Calu3 (cell line): ENCODE data around the gene ILF2. TPM values are rescaled to one million over a fixed set of nuclear protein-coding genes. Genes with fewer than 3 reads are reported as not detected.
"Not testable (repeated sequence)": the region's sequence is repeated elsewhere in the genome, so short reads cannot be mapped to it uniquely, and the experiment has no call there.

Experiments
- BruUV-seq: library from RNA; stranded (reverse); fragments of 400-500 nt; replicated peaks from 2 replicates; lab custom pipeline; 2021; lab: Mats Ljungman, UMichigan
- CTCF ChIA-PET: fragments of 300-600 bp; sonication (Branson Sonifier 250); formaldehyde crosslinking; loops from one replicate; lab custom pipeline; 2022; ENCODE audit warnings: antibody characterized with exemption; lab: Charles Lee
- DNase-seq: peaks from one replicate; pipeline ENCODE4 v3.0.0; 2022
- H3K27ac Mint-ChIP-seq: one replicate; pipeline ENCODE4 v1.8.0; 2022; ENCODE audit warnings: mixed read lengths; ENCODE audit not compliant: unreplicated experiment
- H3K27me3 Mint-ChIP-seq: one replicate; pipeline ENCODE4 v1.8.0; 2022; ENCODE audit warnings: mixed read lengths; ENCODE audit not compliant: unreplicated experiment
- H3K36me3 Mint-ChIP-seq: one replicate; pipeline ENCODE4 v1.8.0; 2022; ENCODE audit warnings: mild to moderate bottlenecking, moderate library complexity, mixed read lengths; ENCODE audit not compliant: insufficient read depth, unreplicated experiment
- H3K4me1 Mint-ChIP-seq: one replicate; pipeline ENCODE4 v1.8.0; 2022; ENCODE audit warnings: mild to moderate bottlenecking, low read depth, mixed read lengths; ENCODE audit not compliant: unreplicated experiment
- H3K4me3 Mint-ChIP-seq: one replicate; pipeline ENCODE4 v1.8.0; 2022; ENCODE audit warnings: mild to moderate bottlenecking, low read depth, moderate library complexity, mixed read lengths; ENCODE audit not compliant: unreplicated experiment
- H3K9me3 Mint-ChIP-seq: one replicate; pipeline ENCODE4 v1.8.0; 2022; ENCODE audit warnings: low read depth, mixed read lengths; ENCODE audit not compliant: unreplicated experiment
- CTCF ChIP-seq: fragments of 200-600 bp; IDR thresholded peaks from one replicate; pipeline ENCODE4 v1.8.0; 2022; ENCODE audit warnings: antibody characterized with exemption; ENCODE audit not compliant: unreplicated experiment
- intact Hi-C: fragments of 100-400 bp; cut with micrococcal nuclease; formaldehyde crosslinking; loops from one replicate; pipeline ENCODE4 v1.10.0; 2022; ENCODE audit not compliant: unreplicated experiment
- total RNA-seq: library from RNA; stranded (reverse); gene quantifications from 2 replicates; pipeline ENCODE4 v1.2.3, GENCODE V29; 2022

Gene ILF2
- total RNA-seq, 1 experiment from 2014 or later = 292 TPM

- peak; percentile 37 for DNase-seq
- CTCF ChIA-PET = interaction anchor here (0.6 to 1.2 kb wide), 5 partner anchors 30 to 307 kb away, joined by 3 to 4 read pairs (median 3); partner anchors contain the start of genes INTS3 and RAB13
- peaks cover 26% of the 10 kb centered on the region for H3K4me1 Mint-ChIP-seq
- no TSS peak for BruUV-seq
- peaks cover 69% of the 10 kb centered on the region for H3K27me3 Mint-ChIP-seq
- peak within 1 kb of the TSS; percentile 62 for H3K27ac Mint-ChIP-seq
- peak within 1 kb of the TSS; percentile 71 for H3K4me3 Mint-ChIP-seq
- no peak for TF ChIP-seq CTCF
- intact Hi-C loops = loop anchor here (5.0 kb wide), 1 partner anchor 309 kb away; the partner anchor contains the start of gene RAB13
- H3K9me3 Mint-ChIP-seq = no peaks in the 10 kb centered on the region
- peaks cover 17% of the 10 kb centered on the region for H3K36me3 Mint-ChIP-seq
Observed at GRCh38 chr1:153678519-153679336, 7.9 kb upstream of the ILF2 start, which contains the start of gene NPR1. TSS of gene NPR1 (plus strand) at chr1:153678688. CDS start at chr1:153679109, 421 bp downstream.

DNA sequence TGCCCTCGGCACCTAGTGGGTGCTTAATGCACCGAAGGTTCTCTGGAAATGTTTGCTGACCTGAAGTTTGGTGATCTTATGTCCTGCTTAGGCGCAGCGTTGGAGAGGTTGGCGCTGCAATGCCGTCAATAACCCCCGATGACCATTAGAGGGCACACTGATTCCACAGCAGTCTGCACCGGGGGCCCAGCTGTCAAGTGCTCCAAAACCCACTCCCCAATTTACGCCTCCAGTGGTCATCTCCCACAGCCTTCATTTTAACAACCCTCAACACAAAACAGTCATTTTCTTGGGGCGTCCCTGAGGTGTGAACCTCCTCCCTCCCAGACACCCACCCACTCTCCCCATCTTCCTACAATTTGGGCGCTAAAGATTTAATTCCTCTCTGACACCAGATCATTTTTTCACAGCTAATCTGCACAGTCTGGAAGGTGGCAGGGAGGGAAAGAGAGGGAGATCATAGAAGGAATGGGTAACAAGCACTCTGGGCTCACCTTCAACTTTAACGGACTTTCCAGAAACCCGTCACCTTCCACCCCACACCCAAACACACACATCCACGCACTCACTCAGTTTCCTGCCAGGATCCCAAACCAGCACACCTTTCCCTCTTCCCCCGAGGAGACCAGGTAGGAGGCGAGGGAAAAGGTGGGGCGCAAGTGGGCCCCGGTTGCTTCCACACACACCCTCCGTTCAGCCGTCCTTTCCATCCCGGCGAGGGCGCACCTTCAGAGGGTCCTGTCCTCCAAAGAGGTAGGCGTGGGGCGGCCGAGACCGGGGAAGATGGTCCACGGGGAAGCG lies 7.1 kb upstream of the ILF2 start:
- DNase-seq = peak; percentile 66

DNA sequence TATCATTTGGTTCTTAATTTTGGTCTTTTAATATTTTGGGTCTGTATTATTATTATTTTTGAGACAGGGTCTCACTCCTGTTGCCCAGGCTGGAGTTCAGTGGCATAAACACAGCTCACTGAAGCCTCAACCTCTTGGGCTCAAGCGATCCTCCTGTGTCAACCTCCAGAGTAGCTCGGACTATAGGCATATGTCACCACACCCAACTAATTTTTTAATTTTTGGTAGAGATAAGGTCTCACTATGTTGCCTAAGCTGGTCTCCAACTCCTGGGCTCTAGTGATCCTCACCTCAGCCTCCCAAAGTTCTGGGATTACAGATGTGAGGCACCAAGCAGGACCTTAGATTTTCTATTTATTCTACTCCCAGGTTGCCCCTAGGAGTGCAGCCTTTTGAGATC lies 2.7 kb upstream of the ILF2 start:
- no peak for TF ChIP-seq CTCF
- CTCF ChIA-PET = no interaction called here
- H3K36me3 Mint-ChIP-seq = peaks cover 5% of the 10 kb centered on the region
- no peak overlapping the region for H3K27ac Mint-ChIP-seq
- H3K4me3 Mint-ChIP-seq = no peak overlapping the region
- H3K9me3 Mint-ChIP-seq = no peaks in the 10 kb centered on the region
- BruUV-seq = no TSS peak
- intact Hi-C loops = loop anchor here (5.0 kb wide), 2 partner anchors 101 to 161 kb away; no protein-coding TSS in a partner anchor
- H3K4me1 Mint-ChIP-seq = peaks cover 23% of the 10 kb centered on the region
- H3K27me3 Mint-ChIP-seq = peaks cover 17% of the 10 kb centered on the region
- DNase-seq = no peak

More for the DNA sequence above, 7.1 kb upstream of the ILF2 start:
- intact Hi-C loops = loop anchor here (1.0 to 5.0 kb wide), 2 partner anchors 71 to 309 kb away; partner anchors contain the start of gene RAB13
- H3K36me3 Mint-ChIP-seq = peaks cover 17% of the 10 kb centered on the region
- H3K9me3 Mint-ChIP-seq = no peaks in the 10 kb centered on the region
- H3K27ac Mint-ChIP-seq = peak overlapping the region; percentile 62
- peaks cover 61% of the 10 kb centered on the region for H3K27me3 Mint-ChIP-seq
- H3K4me3 Mint-ChIP-seq = peak overlapping the region; percentile 71
- BruUV-seq = no TSS peak
- TF ChIP-seq CTCF = peak; percentile 96
- peaks cover 25% of the 10 kb centered on the region for H3K4me1 Mint-ChIP-seq
- CTCF ChIA-PET = interaction anchor here (0.6 to 1.2 kb wide), 6 partner anchors 31 to 308 kb away, joined by 3 to 4 read pairs (median 3); partner anchors contain the start of genes INTS3 and RAB13

- DNase-seq = peak; percentile 62
- not testable (repeated sequence) for H3K4me3 Mint-ChIP-seq, H3K27ac Mint-ChIP-seq, H3K9me3 Mint-ChIP-seq, BruUV-seq, H3K27me3 Mint-ChIP-seq, H3K36me3 Mint-ChIP-seq
- intact Hi-C loops = loop anchor here (5.0 kb wide), 2 partner anchors 99 to 159 kb away; no protein-coding TSS in a partner anchor
- CTCF ChIA-PET = interaction anchor here (0.7 to 1.8 kb wide), 8 partner anchors 37 to 319 kb away, joined by 3 to 9 read pairs (median 4); partner anchors contain the start of genes INTS3, RPS27 and SLC27A3
- H3K4me1 Mint-ChIP-seq = peaks cover 11% of the 10 kb centered on the region
Observed at GRCh38 chr1:153671628-153672353, 998 bp upstream of the ILF2 start.
